PC-3 (cell line): Measurements from ENCODE around the gene LRBA. TPM values are rescaled to one million over a fixed set of nuclear protein-coding genes. Genes with fewer than 3 reads are reported as not detected.

Experiments used
- ATAC-seq: fragments of 200-7000 bp; cut with Tn5 transposase; 2 replicates; pipeline ENCODE4 v1.9.1; 2020; ENCODE audit warnings: mild to moderate bottlenecking, moderate library complexity
- BruUV-seq: library from RNA; stranded (reverse); fragments of 400-500 nt; replicated peaks from 2 replicates; lab custom pipeline; 2021; lab: Mats Ljungman, UMichigan
- CTCF ChIA-PET: fragments of 300-600 bp; sonication (Branson Sonifier 250); formaldehyde crosslinking; loops from one replicate; lab custom pipeline; 2022; ENCODE audit warnings: antibody characterized with exemption; lab: Charles Lee
- POLR2A ChIA-PET: fragments of 300-600 bp; sonication (Branson Sonifier 250); formaldehyde crosslinking; loops from one replicate; lab custom pipeline; 2022; ENCODE audit warnings: antibody characterized with exemption; ENCODE audit not compliant: unreplicated experiment; lab: Charles Lee
- DNase-seq: peaks from one replicate; pipeline ENCODE4 v3.0.0-alpha.2; 2015
- H2AFZ ChIP-seq: fragments of 300-600 bp; sonication (generic); 2 replicates; pipeline ENCODE4 v1.6.0; 2016; ENCODE audit warnings: antibody characterized with exemption, low read length
- H3F3A ChIP-seq: fragments of 300-600 bp; sonication (generic); one replicate; pipeline ENCODE4 v1.6.0; 2017; ENCODE audit warnings: antibody characterized with exemption, low read length, control low read depth, mild to moderate bottlenecking; ENCODE audit not compliant: unreplicated experiment
- H3K27ac ChIP-seq: fragments of 300-600 bp; sonication (generic); 2 replicates; pipeline ENCODE4 v1.5.1; 2016; ENCODE audit warnings: mild to moderate bottlenecking, low read length
- H3K27me3 ChIP-seq: fragments of 300-600 bp; sonication (generic); 2 replicates; pipeline ENCODE4 v1.6.1; 2016; ENCODE audit warnings: low read length, mixed read lengths
- H3K36me3 ChIP-seq: fragments of 300-600 bp; sonication (generic); 2 replicates; pipeline ENCODE4 v1.6.1; 2016; ENCODE audit warnings: low read depth, mixed run types, low read length, mixed read lengths
- H3K4me1 ChIP-seq: fragments of 300-600 bp; sonication (generic); 2 replicates; pipeline ENCODE4 v1.5.1; 2016; ENCODE audit warnings: low read length; ENCODE audit not compliant: insufficient read depth
- H3K4me2 ChIP-seq: fragments of 300-600 bp; sonication (generic); 2 replicates; pipeline ENCODE4 v1.6.0; 2016; ENCODE audit warnings: low read length
- H3K4me3 ChIP-seq: fragments of 300-600 bp; sonication (generic); 2 replicates; pipeline ENCODE4 v1.5.1; 2016; ENCODE audit warnings: mild to moderate bottlenecking, low read length, mixed read lengths
- H3K79me2 ChIP-seq: fragments of 300-600 bp; sonication (generic); 2 replicates; pipeline ENCODE4 v1.6.1; 2017; ENCODE audit warnings: low read length, mixed read lengths
- H3K9ac ChIP-seq: fragments of 300-600 bp; sonication (generic); 2 replicates; pipeline ENCODE4 v1.6.0; 2016; ENCODE audit warnings: mild to moderate bottlenecking, low read length
- H3K9me2 ChIP-seq: fragments of 300-600 bp; sonication (generic); replicated peaks from 2 replicates; pipeline ENCODE4 v1.6.1; 2016; ENCODE audit warnings: mixed run types, low read length, mixed read lengths
- H3K9me3 ChIP-seq: fragments of 300-600 bp; sonication (generic); 2 replicates; pipeline ENCODE4 v1.6.1; 2016; ENCODE audit warnings: low read length, mixed read lengths
- H4K20me1 ChIP-seq: fragments of 300-600 bp; sonication (generic); 2 replicates; pipeline ENCODE4 v1.6.1; 2016; ENCODE audit warnings: low read length, mixed read lengths
- CTCF ChIP-seq: fragments of 300-600 bp; sonication (generic); conservative IDR thresholded peaks from 2 replicates; pipeline ENCODE4 v1.5.1; 2017; ENCODE audit warnings: antibody characterized with exemption, low read depth, mild to moderate bottlenecking, low read length
- EZH2 ChIP-seq: fragments of 300-600 bp; sonication (generic); IDR thresholded peaks from one replicate; pipeline ENCODE4 v1.6.1; 2017; ENCODE audit warnings: antibody characterized with exemption, mild to moderate bottlenecking, low read length; ENCODE audit not compliant: unreplicated experiment
- EZH2phosphoT487 ChIP-seq: fragments of 300-600 bp; sonication (generic); IDR thresholded peaks from 2 replicates; pipeline ENCODE4 v1.6.1; 2018; ENCODE audit warnings: mild to moderate bottlenecking, antibody characterized with exemption, low read length, borderline replicate concordance
- intact Hi-C: fragments of 100-400 bp; cut with micrococcal nuclease; formaldehyde crosslinking; loops from 2 replicates; pipeline ENCODE4 v1.9.0; 2023
- total RNA-seq: library from RNA; depleted of rRNA; stranded (reverse); fragments of >200 nt; gene quantifications from 2 replicates; pipeline ENCODE4 v1.2.3, GENCODE V29; 2014

LRBA gene
- total RNA-seq, 1 experiment from 2014 or later, result 40.8 TPM

- Histone ChIP-seq H3K4me3 (no peak overlapping the region), H3F3A (no peaks in the 10 kb centered on the region), H3K4me1 (no peaks in the 10 kb centered on the region), H3K4me2 (no peak overlapping the region), H3K27ac (no peak overlapping the region), H3K36me3 (no peaks in the 10 kb centered on the region), H4K20me1 (no peaks in the 10 kb centered on the region), H3K9me3 (no peaks in the 10 kb centered on the region), H3K27me3 (no peaks in the 10 kb centered on the region), H3K79me2 (no peaks in the 10 kb centered on the region), H3K9ac (no peak overlapping the region), H2AFZ (no peak overlapping the region), H3K9me2 (no peaks in the 10 kb centered on the region)
- TF ChIP-seq EZH2 (no peak), EZH2phosphoT487 (no peak), CTCF (no peak)
- CTCF ChIA-PET, result no interaction called here
- DNase-seq, result no peak
- no TSS peak for BruUV-seq
- POLR2A ChIA-PET, result no interaction called here
- intact Hi-C loops, result no loop called here
- no peak for ATAC-seq
Measured at GRCh38 chr4:150395872-150396271, 619.2 kb downstream of the LRBA start.

GRCh38 chr4:150394046-150394445 lies 621.0 kb downstream of the LRBA start:
- H3K9ac ChIP-seq, result no peak overlapping the region
- ChIA-PET CTCF (no interaction called here), POLR2A (no interaction called here)
- H3K9me3 ChIP-seq, result no peaks in the 10 kb centered on the region
- no peak overlapping the region for H3K27ac ChIP-seq
- no peaks in the 10 kb centered on the region for H3K27me3 ChIP-seq
- H3K36me3 ChIP-seq, result no peaks in the 10 kb centered on the region
- no peaks in the 10 kb centered on the region for H4K20me1 ChIP-seq
- intact Hi-C loops, result no loop called here
- DNase-seq (no peak), ATAC-seq (no peak)
- H3F3A ChIP-seq, result no peaks in the 10 kb centered on the region
- no TSS peak for BruUV-seq
- H3K4me2 ChIP-seq, result no peak overlapping the region
- H3K9me2 ChIP-seq, result no peaks in the 10 kb centered on the region
- TF ChIP-seq CTCF (no peak), EZH2 (no peak), EZH2phosphoT487 (no peak)
- H3K79me2 ChIP-seq, result no peaks in the 10 kb centered on the region
- H3K4me3 ChIP-seq, result no peak overlapping the region
- no peaks in the 10 kb centered on the region for H3K4me1 ChIP-seq
- no peak overlapping the region for H2AFZ ChIP-seq

- TF ChIP-seq CTCF (no peak), EZH2phosphoT487 (no peak), EZH2 (no peak)
- H3K4me1 ChIP-seq, result no peaks in the 10 kb centered on the region
- DNase-seq, result no peak
- H3K36me3 ChIP-seq, result no peaks in the 10 kb centered on the region
- no peaks in the 10 kb centered on the region for H3K79me2 ChIP-seq
- H3F3A ChIP-seq, result no peaks in the 10 kb centered on the region
- H3K9me2 ChIP-seq, result no peaks in the 10 kb centered on the region
- no peak overlapping the region for H2AFZ ChIP-seq
- H3K4me3 ChIP-seq, result no peak overlapping the region
- intact Hi-C loops, result no loop called here
- ChIA-PET CTCF (no interaction called here), POLR2A (no interaction called here)
- H3K27me3 ChIP-seq, result no peaks in the 10 kb centered on the region
- no peak overlapping the region for H3K4me2 ChIP-seq
- H3K9ac ChIP-seq, result no peak overlapping the region
- no TSS peak for BruUV-seq
- H4K20me1 ChIP-seq, result no peaks in the 10 kb centered on the region
- H3K27ac ChIP-seq, result no peak overlapping the region
- no peak for ATAC-seq
- no peaks in the 10 kb centered on the region for H3K9me3 ChIP-seq
Measured at GRCh38 chr4:150391052-150391451, 624.0 kb downstream of the LRBA start.
